Measurements from ENCODE around the gene AS3MT. TPM values are rescaled to one million over a fixed set of nuclear protein-coding genes. Genes with fewer than 3 reads are reported as not detected.

Gene AS3MT
- polyA plus RNA-seq, 6 donors from 2014 or later: not detected

DNA sequence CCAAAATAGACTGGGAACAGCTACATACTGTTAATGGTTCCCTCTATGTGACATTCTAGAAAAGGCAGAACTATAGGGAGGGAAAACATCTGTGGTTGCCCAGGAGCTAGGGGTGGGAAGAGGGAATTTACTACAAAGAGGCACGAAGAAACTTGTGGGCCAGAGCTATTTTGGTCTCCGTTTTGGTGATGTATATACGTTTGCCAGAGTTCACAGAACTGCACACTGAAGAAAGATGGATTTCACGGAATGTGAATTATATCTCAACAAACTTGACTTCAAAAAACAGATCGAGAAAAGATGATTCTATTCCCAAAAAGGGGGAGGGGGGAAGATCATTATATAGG, 386 bp upstream of the AS3MT start:
- Mint-ChIP-seq H3K27ac (peak overlapping the region in 2 of 6 donors; percentile 30 to 50), H3K36me3 (peaks cover 7 to 11% of the 10 kb centered on the region in 2 donors), H3K9me3 (peaks cover 0 to 3% (median 0%) of the 10 kb centered on the region in 7 donors), H3K27me3 (peaks cover 16 to 41% (median 25%) of the 10 kb centered on the region in 3 donors), H3K4me3 (peak overlapping the region in 7 of 8 donors; percentile 18 to 87 (median 59)), H3K4me1 (peaks cover 8 to 15% (median 14%) of the 10 kb centered on the region in 3 donors)
- DNase-seq (no peak), ATAC-seq (ENCODE audit: low read depth in 2 of 2) (no peak)

DNA sequence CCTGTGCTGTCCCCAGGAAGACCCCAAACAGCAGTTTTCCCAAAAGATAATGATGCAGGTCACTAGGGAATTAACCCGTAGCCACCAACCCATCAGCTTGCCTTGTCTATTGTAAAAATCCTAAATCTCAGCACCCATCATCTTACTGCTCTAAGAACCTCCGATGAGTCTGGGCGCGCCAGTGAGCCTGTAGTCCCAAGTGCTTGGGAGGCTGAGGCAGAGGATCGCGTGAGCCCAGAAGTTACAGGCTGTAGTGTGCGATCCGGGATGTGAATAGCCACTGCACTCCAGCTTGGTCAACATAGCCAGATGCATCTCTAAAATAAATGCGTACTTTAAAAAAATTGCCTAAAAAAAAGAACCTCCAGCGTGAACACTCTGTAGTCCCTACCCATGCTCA, 951 bp downstream of the AS3MT start:
- Mint-ChIP-seq H3K4me1 (peaks cover 8 to 15% (median 14%) of the 10 kb centered on the region in 3 donors), H3K27me3 (peaks cover 16 to 41% (median 25%) of the 10 kb centered on the region in 3 donors), H3K27ac (peak overlapping the region in 1 of 6 donors; percentile 20)

GRCh38 chr10:102872163-102872562, 2.9 kb downstream of the AS3MT start:
- peak overlapping the region in 1 of 6 donors; percentile 53 for H3K27ac Mint-ChIP-seq
- ATAC-seq (ENCODE audit: low read depth in 2 of 2) (no peak), DNase-seq (no peak)
- no peak overlapping the region for H3K4me3 Mint-ChIP-seq
- peaks cover 8 to 15% (median 14%) of the 10 kb centered on the region in 3 donors for H3K4me1 Mint-ChIP-seq
- peaks cover 0 to 3% (median 0%) of the 10 kb centered on the region in 7 donors for H3K9me3 Mint-ChIP-seq
- peaks cover 16 to 41% (median 25%) of the 10 kb centered on the region in 3 donors for H3K27me3 Mint-ChIP-seq
- H3K36me3 Mint-ChIP-seq: peaks cover 7% of the 10 kb centered on the region in 2 donors

More for the DNA sequence above, 951 bp downstream of the AS3MT start:
- no peak for DNase-seq
- ATAC-seq (ENCODE audit: low read depth in 2 of 2): no peak
- Mint-ChIP-seq H3K9me3 (peaks cover 0 to 3% (median 0%) of the 10 kb centered on the region in 7 donors), H3K4me3 (peak overlapping the region in 7 of 8 donors; percentile 49 to 70 (median 63)), H3K36me3 (peaks cover 7% of the 10 kb centered on the region in 2 donors)

DNA sequence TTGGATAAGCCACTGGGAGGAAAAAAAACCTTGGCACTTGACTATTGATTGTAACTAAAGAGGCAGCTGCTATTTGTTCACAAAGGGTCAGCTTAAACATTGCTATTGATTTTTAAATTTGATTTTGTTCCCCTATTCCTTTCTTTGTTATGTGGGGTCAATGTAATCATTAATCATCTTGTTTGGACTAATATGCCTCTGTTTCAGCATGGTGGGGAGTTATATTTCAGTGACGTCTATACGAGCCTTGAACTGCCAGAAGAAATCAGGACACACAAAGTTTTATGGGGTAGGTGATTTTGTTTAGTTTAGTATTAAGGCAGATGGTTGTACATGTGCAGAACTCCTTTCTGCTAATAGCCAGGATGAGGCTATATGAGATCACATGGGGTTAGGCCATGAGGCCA, 7.5 kb downstream of the AS3MT start:
- ATAC-seq (ENCODE audit: low read depth in 2 of 2) (no peak), DNase-seq (no peak)
- no peaks in the 10 kb centered on the region for H3K9me3 Mint-ChIP-seq
- no peak overlapping the region for H3K27ac Mint-ChIP-seq
- no peaks in the 10 kb centered on the region for H3K4me1 Mint-ChIP-seq
- no peaks in the 10 kb centered on the region for H3K36me3 Mint-ChIP-seq
- no peak overlapping the region for H3K4me3 Mint-ChIP-seq
- peaks cover 0 to 17% (median 0%) of the 10 kb centered on the region in 3 donors for H3K27me3 Mint-ChIP-seq

DNA sequence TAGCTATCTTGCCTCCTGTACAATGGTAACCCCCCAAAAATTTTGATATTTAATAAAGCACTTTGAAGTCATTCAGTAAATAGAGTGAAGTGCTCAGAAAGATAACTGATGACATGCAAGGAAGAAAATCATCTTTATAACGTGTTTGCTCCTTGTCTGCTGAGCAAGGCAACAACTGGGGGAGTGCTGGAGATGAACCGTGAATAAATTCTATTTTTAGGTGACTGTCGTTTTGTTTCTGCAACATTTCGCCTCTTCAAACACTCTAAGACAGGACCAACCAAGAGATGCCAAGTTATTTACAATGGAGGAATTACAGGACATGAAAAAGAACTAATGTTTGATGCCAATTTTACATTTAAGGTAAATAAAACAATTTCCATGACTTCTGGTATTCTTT, 9.4 kb downstream of the AS3MT start:
- no peak overlapping the region for H3K27ac Mint-ChIP-seq
- no peaks in the 10 kb centered on the region for H3K27me3 Mint-ChIP-seq
- H3K4me3 Mint-ChIP-seq: no peak overlapping the region
- H3K36me3 Mint-ChIP-seq: no peaks in the 10 kb centered on the region
- ATAC-seq (ENCODE audit: low read depth in 2 of 2) (no peak), DNase-seq (no peak)
- no peaks in the 10 kb centered on the region for H3K9me3 Mint-ChIP-seq
- H3K4me1 Mint-ChIP-seq: no peaks in the 10 kb centered on the region

DNA sequence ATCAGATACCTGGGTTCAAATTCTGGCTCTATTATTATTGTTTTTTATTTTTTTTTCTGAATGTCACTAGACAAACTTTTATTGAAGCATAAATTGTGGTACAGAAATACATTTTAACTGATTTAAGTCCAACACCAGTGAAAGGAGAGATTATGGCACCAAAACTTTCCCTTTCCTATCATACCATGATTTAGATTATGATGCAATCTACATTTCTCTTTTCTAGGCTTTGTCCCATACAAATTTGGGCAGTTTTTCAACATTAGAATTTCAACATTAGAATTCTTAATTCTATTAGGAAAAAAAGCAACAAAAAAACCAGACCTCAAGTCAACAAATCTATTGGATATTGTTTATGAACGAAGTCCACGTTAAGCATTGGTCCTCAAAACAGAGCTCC, 11.0 kb downstream of the AS3MT start:
- H3K4me3 Mint-ChIP-seq: no peak overlapping the region
- no peaks in the 10 kb centered on the region for H3K27me3 Mint-ChIP-seq
- ATAC-seq (ENCODE audit: low read depth in 2 of 2): no peak
- no peaks in the 10 kb centered on the region for H3K9me3 Mint-ChIP-seq
- H3K27ac Mint-ChIP-seq: no peak overlapping the region
- no peak for DNase-seq
- H3K4me1 Mint-ChIP-seq: no peaks in the 10 kb centered on the region
- no peaks in the 10 kb centered on the region for H3K36me3 Mint-ChIP-seq

GRCh38 chr10:102888048-102888447, 18.8 kb downstream of the AS3MT start:
- no peak for DNase-seq
- H3K4me3 Mint-ChIP-seq: no peak overlapping the region
- H3K27ac Mint-ChIP-seq: no peak overlapping the region
- no peak for ATAC-seq (ENCODE audit: low read depth in 2 of 2)
- no peaks in the 10 kb centered on the region for H3K4me1 Mint-ChIP-seq
- H3K9me3 Mint-ChIP-seq: peaks cover 0 to 3% (median 0%) of the 10 kb centered on the region in 7 donors
- no peaks in the 10 kb centered on the region for H3K27me3 Mint-ChIP-seq
- peaks cover 6 to 8% of the 10 kb centered on the region in 2 donors for H3K36me3 Mint-ChIP-seq

DNA sequence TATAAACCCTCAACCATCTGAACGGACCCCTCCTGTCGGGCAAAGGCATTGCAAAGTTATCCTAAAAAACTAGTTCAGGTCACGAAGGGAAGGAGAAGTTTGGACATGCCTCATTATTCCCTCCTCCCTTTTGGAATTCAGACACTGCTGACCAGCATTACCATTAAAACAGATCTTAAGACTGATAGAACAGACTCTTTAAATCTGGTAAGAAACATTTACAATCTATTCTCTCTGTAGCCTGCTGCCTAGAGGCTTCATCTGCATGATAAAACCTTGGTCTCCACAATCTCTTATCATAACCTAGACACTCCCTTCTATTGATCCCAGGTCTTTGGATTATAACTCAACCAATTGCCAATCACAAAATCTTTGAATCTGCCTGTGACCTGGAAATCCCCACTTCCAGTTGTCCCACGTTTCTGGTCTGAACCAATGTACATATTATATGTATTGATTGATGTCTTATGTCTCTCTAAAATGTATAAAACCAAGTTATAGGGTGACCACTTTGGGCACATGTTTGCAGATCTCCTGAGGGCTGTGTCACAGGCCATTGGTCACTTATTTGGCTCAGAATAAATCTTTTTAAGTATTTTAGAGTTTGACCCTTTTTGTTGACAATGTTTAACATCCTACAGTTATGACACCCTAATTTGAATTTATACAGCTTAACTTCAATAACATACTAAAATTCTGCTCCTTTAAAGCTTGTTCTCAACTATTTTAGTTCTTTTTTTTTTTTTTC, 25.4 kb downstream of the AS3MT start:
- no peak for DNase-seq
- Mint-ChIP-seq H3K4me3 (no peak overlapping the region), H3K27ac (no peak overlapping the region), H3K9me3 (no peaks in the 10 kb centered on the region), H3K27me3 (no peaks in the 10 kb centered on the region), H3K4me1 (no peaks in the 10 kb centered on the region), H3K36me3 (peaks cover 0 to 6% of the 10 kb centered on the region in 2 donors)
- no peak for ATAC-seq (ENCODE audit: low read depth in 2 of 2)

DNA sequence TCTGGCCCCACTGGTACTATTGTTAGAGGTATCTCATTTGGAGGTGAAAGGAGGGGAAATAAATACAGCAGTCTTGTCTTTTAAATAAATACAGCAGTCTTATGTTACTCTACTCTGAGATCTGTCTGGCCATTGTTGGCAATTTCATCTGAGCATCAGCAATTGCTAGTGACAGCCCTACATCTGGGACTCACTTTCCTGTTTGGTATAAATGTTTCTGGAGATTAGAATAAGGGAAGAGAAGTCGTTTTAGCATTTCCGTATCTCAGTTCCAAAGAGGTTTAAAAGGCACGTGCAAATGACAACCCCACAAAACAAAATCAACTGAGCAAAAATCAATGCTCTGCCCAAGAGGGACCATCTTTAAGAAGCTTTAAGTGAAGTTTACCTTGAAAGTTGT, 30.7 kb downstream of the AS3MT start:
- H3K27me3 Mint-ChIP-seq: no peaks in the 10 kb centered on the region
- no peaks in the 10 kb centered on the region for H3K4me1 Mint-ChIP-seq
- no peak for ATAC-seq (ENCODE audit: low read depth in 2 of 2)
- H3K27ac Mint-ChIP-seq: no peak overlapping the region
- no peaks in the 10 kb centered on the region for H3K36me3 Mint-ChIP-seq
- H3K9me3 Mint-ChIP-seq: no peaks in the 10 kb centered on the region
- H3K4me3 Mint-ChIP-seq: no peak overlapping the region
- no peak for DNase-seq

DNA sequence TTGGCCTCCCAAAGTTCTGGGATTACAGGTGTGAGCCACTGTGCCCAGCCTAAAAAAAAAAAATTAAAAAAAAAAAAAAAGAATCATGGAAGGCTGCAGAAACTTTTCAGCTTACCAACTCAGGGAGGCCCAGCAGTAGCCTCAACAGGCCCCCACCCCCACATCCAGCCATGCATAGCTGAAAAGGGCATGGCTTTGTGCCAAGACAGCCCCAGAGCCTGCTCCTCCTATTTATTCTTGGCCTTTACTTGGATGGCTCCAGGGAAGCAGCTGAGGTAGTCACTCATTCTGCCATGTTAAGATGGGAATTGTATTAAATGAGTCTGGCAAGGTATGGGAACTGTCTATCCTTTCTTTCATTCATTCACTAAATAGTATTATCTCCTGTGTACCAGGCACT, 35.1 kb downstream of the AS3MT start:
- no peak overlapping the region for H3K4me3 Mint-ChIP-seq
- H3K4me1 Mint-ChIP-seq: no peaks in the 10 kb centered on the region

DNA sequence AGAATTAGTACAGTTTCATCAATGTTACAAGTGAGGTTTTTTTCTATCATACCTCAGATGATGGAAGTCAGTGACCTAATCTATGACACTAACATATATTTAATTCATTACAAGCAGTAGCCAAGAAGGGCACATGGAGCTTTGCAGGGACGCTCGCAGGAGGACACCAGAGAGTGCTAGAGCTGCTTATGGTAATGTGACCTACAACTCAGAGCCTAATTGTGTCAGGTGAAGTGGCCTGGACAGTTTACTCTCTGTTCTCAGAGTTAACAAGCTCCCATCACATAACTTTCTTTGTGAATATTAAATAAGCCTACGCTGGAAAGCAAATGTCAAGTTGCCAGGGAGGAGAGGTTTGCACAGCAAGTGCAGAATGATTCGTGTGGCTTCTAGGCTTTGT, 37.2 kb downstream of the AS3MT start:
- no peaks in the 10 kb centered on the region for H3K36me3 Mint-ChIP-seq
- no peak for ATAC-seq (ENCODE audit: low read depth in 2 of 2)
- no peaks in the 10 kb centered on the region for H3K4me1 Mint-ChIP-seq
- H3K27me3 Mint-ChIP-seq: no peaks in the 10 kb centered on the region
- no peak overlapping the region for H3K4me3 Mint-ChIP-seq
- H3K27ac Mint-ChIP-seq: no peak overlapping the region
- no peak for DNase-seq
- no peaks in the 10 kb centered on the region for H3K9me3 Mint-ChIP-seq

More for the DNA sequence above, 35.1 kb downstream of the AS3MT start:
- ATAC-seq (ENCODE audit: low read depth in 2 of 2) (no peak), DNase-seq (no peak)
- no peaks in the 10 kb centered on the region for H3K36me3 Mint-ChIP-seq
- no peaks in the 10 kb centered on the region for H3K27me3 Mint-ChIP-seq
- H3K27ac Mint-ChIP-seq: peak overlapping the region in 1 of 6 donors; percentile 33
- H3K9me3 Mint-ChIP-seq: no peaks in the 10 kb centered on the region

DNA sequence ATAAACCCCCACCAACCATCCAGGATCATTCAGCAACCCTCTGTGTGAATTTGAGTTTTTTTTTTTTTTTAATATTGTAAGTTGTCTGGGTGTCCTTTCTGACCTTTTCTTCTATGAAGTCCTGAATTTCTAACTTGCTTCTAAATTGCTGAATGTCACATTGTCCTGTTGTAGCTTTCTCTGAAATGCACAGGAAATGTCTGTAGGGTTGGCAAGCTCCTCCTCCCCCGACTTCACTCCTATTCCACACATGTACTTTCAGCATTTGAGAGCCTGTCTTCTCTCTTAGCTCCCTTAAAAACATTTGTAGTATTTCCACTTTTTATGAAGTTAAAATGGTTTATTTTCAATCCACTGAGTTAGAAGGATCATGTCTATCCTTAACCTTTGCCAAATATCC, 45.5 kb downstream of the AS3MT start:
- no peak for ATAC-seq (ENCODE audit: low read depth in 2 of 2)
- peaks cover 18 to 23% (median 18%) of the 10 kb centered on the region in 3 donors for H3K4me1 Mint-ChIP-seq
- DNase-seq: no peak
- H3K4me3 Mint-ChIP-seq: peak overlapping the region in 1 of 8 donors; percentile 42
- H3K27me3 Mint-ChIP-seq: peaks cover 12 to 28% (median 18%) of the 10 kb centered on the region in 3 donors
- peak overlapping the region in 1 of 6 donors; percentile 11 for H3K27ac Mint-ChIP-seq
- peaks cover 0 to 1% (median 0%) of the 10 kb centered on the region in 7 donors for H3K9me3 Mint-ChIP-seq
- H3K36me3 Mint-ChIP-seq: no peaks in the 10 kb centered on the region

DNA sequence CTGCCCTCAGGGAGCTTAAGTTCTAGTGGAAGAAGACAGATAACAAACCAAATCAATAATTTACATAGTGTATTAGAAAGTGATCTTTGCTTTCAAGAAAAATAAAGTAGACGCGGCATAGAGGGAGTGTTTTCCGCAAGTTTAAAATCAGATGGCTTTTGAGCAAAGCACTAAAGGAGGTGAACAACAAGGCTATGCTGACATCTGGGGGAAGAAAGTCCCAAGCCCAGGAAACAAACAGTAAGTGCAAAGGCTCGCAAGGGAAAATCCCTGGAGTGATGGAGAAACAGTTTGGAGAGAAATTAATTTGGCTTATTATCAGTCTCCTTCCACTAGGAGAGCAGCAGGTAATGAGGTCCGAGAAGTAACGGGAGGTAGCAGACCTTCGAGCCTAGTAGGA, 46.9 kb downstream of the AS3MT start:
- Mint-ChIP-seq H3K27me3 (peaks cover 12 to 28% (median 18%) of the 10 kb centered on the region in 3 donors), H3K36me3 (no peaks in the 10 kb centered on the region), H3K9me3 (peaks cover 0 to 1% (median 0%) of the 10 kb centered on the region in 7 donors), H3K4me3 (peak overlapping the region; percentile 61 to 97 (median 89)), H3K4me1 (peaks cover 31 to 37% (median 32%) of the 10 kb centered on the region in 3 donors), H3K27ac (peak overlapping the region in 5 of 6 donors; percentile 2 to 92 (median 79))
- ATAC-seq (ENCODE audit: low read depth in 2 of 2) (no peak), DNase-seq (no peak)

DNA sequence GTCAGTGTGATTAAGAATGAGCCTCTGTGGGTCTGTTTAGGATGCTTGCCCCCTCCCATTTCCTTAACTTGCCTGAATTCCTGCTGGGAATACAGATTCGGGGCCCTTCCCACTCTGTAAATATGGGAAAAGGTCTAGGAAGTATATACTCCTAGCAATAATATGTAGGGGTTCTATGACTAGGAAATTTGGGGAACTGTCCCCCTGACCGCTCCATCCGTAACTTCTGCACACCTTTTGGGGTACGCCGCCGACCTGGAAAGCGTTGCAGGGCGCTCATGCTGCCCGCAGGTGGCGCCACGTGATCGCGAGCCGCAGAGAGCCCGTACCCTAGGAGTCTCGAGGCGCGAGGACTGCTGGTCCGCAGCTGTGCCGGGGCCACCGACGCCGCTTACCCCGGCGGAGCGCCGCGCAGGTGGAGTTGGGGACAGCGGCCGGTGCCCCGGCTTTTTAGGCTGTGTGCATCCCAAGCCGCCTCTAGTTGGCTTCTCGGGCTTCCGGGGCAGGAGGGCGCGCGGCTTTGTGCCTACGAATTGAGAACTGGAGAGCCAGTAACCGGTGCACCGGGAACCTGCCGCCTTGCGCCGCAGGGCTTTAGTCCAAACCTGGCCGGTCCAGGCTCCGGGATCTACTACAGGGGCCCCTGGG, 48.2 kb downstream of the AS3MT start:
- Mint-ChIP-seq H3K9me3 (peaks cover 0 to 1% (median 0%) of the 10 kb centered on the region in 7 donors), H3K27ac (peak overlapping the region; percentile 93 to 99 (median 98)), H3K36me3 (no peaks in the 10 kb centered on the region), H3K4me1 (peaks cover 36 to 47% (median 43%) of the 10 kb centered on the region in 3 donors), H3K4me3 (peak overlapping the region; percentile 92 to 99 (median 97)), H3K27me3 (peaks cover 12 to 21% (median 18%) of the 10 kb centered on the region in 3 donors)
- DNase-seq (peak; percentile 83), ATAC-seq (ENCODE audit: low read depth in 2 of 2) (peak; percentile 57 to 59)

Data from naive B cell (primary cell).